Activated naive CD4-positive, alpha-beta T cell treated with anti-CD3 and anti-CD28 coated beads, Interleukin-2, amount 50 U/mL, for 72 hours (primary cell): Measurements from ENCODE around the gene ANKRD34A. TPM values are rescaled to one million over a fixed set of nuclear protein-coding genes. Genes with fewer than 3 reads are reported as not detected.

Source experiments
- ATAC-seq, 2 donors: fragments of 150-1000 bp; cut with Tn5 transposase; 2 replicates each; pipeline ENCODE4 v1.10.0; 2021; ENCODE audit warnings: mild to moderate bottlenecking in 2 of 2, moderate library complexity in 2 of 2
- DNase-seq, 2 donors: peaks; one replicate each; pipeline ENCODE4 v3.0.0; 2021 to 2022; ENCODE audit warnings: low spot score in 2 of 2
- H3K27ac Mint-ChIP-seq, 2 donors: one replicate each; pipeline ENCODE4 v1.8.0; 2022; ENCODE audit warnings: mild to moderate bottlenecking in 2 of 2, mixed read lengths in 2 of 2
- H3K36me3 Mint-ChIP-seq, 2 donors: one replicate each; pipeline ENCODE4 v1.8.0; 2022; ENCODE audit warnings: mixed read lengths in 2 of 2
- H3K9me3 Mint-ChIP-seq, 2 donors: one replicate each; pipeline ENCODE4 v1.8.0; 2022; ENCODE audit warnings: mixed read lengths in 2 of 2
- total RNA-seq, 2 donors: library from RNA; stranded (reverse); gene quantifications; one replicate each; pipeline ENCODE4 v1.2.3, GENCODE V29; 2022

Gene ANKRD34A
- total RNA-seq, 2 donors from 2014 or later = 5.4 to 9.1 TPM

GRCh38 chr1:145960468-145961108 is 3.8 kb downstream of the ANKRD34A start:
- ATAC-seq (no peak), DNase-seq (peak in 1 of 2 donors; percentile 51)
- no peaks in the 10 kb centered on the region for H3K9me3 Mint-ChIP-seq
- peaks cover 11 to 18% of the 10 kb centered on the region in 2 donors for H3K36me3 Mint-ChIP-seq
- peak overlapping the region; percentile 86 to 93 for H3K27ac Mint-ChIP-seq

DNA sequence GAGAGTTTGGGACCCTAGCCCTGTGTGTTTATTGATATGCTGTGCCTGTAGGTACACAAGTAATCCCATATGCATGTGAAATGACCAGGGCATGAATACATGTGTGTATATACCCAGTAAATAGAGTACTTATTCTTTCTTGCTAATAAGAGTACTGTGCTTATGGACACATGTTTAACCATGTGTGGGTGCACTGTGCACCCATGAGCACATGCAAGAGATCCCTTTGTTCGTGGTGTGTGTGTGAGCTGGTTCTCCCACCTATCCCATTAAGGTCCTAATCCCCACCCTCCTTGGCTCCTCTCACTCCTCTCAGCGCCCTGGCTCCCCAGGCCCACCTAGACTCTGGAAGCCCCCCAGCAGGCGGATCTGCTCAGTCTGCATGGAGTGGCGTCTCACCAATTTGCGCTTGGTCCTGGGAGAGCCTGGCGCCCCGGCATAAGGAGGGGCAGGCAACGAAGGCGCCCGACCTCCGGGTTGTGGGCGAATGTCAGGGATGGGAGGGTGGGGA is 4.4 kb downstream of the ANKRD34A start:
- Mint-ChIP-seq H3K36me3 (peaks cover 11 to 18% of the 10 kb centered on the region in 2 donors), H3K27ac (no peak overlapping the region), H3K9me3 (no peaks in the 10 kb centered on the region)
- ATAC-seq (no peak), DNase-seq (no peak)

GRCh38 chr1:145959333-145959732 is 5.0 kb downstream of the ANKRD34A start:
- Mint-ChIP-seq H3K36me3 (peaks cover 11% of the 10 kb centered on the region in 2 donors), H3K27ac (no peak overlapping the region), H3K9me3 (no peaks in the 10 kb centered on the region)
- DNase-seq = no peak
- ATAC-seq = no peak

GRCh38 chr1:145958734-145959133 is 5.6 kb downstream of the ANKRD34A start:
- DNase-seq (no peak), ATAC-seq (no peak)
- no peaks in the 10 kb centered on the region for H3K9me3 Mint-ChIP-seq
- H3K36me3 Mint-ChIP-seq = peaks cover 7 to 11% of the 10 kb centered on the region in 2 donors
- H3K27ac Mint-ChIP-seq = no peak overlapping the region

DNA sequence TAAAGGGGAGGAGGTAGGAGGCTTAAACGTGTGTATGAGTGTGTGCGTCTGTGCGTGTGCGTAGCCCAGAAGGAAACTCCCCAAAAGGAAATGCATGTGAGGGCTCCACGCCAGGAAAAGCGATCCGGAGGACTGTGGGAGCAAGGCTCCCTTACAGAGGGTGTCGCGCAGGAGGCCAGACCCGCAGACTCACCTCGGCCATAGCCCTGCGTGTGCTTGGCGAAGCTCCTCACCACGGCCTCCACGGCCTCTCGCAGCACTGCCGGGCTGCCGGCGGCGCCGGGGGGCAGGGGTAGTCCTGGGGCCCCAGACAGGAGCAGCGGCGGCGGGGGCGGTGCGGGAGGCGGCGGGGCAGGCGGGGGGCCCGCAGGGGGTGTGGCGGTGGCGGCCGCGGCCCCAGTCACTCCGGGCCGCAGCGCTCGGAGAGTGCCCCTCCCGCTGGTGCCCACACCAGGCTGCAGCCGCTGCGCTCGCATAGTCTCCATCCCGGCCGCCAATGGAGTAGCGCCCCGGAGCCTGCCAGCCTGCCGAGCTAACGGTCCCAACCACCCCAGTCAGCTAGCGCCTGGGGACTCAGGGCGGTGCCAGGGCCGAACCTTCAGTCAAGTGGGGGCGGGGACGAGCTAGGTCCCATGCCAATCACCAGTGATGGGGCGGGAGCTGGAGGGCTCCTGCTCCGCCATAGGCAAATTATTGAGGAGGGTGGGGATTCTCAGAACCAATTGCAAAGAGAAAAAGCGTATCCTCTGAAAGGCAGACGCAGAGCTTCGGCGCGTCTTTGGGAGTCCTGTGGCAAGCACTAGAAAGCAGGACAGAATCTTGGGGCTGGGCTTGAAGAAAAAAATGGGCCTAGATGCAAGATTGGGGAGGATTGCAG is 6.7 kb downstream of the ANKRD34A start, which contains the start of gene LIX1L:
LIX1L (minus strand) TSS at position 575 of the 877 bp plus-strand sequence; CDS start at position 485, 90 bp downstream.
- DNase-seq = peak; percentile 93 to 94
- peaks cover 7 to 11% of the 10 kb centered on the region in 2 donors for H3K36me3 Mint-ChIP-seq
- peak; percentile 91 to 92 for ATAC-seq

GRCh38 chr1:145956781-145957442 is 7.5 kb downstream of the ANKRD34A start:
- H3K36me3 Mint-ChIP-seq = peaks cover 7 to 11% of the 10 kb centered on the region in 2 donors
- no peak for ATAC-seq
- no peaks in the 10 kb centered on the region for H3K9me3 Mint-ChIP-seq
- peak overlapping the region; percentile 39 to 73 for H3K27ac Mint-ChIP-seq
- no peak for DNase-seq

More for the DNA sequence above, 6.7 kb downstream of the ANKRD34A start, which contains the start of gene LIX1L:
- Mint-ChIP-seq H3K27ac (peak within 1 kb of the TSS; percentile 51 to 73), H3K9me3 (no peaks in the 10 kb centered on the region)

DNA sequence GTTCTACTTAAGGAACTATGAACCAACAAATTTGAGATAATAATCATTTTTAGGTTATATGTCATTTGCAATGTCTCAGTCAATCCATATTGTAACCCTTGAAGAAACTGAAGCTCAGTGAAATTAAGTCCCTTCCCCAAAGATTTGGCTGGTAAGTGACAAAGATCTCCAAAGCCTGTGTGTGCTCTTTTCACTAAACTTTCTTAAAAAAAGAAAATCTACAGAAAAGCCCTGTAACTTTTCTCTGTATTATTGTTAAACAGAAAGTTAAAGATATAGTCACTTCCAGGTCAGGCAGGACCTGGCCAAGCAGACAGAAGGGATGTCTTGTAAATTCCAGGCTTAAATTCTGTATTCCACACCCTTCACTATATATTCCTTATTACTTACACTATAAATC is 8.0 kb downstream of the ANKRD34A start:
- ATAC-seq (no peak), DNase-seq (no peak)
- Mint-ChIP-seq H3K36me3 (peaks cover 7 to 11% of the 10 kb centered on the region in 2 donors), H3K27ac (peak overlapping the region in 1 of 2 donors; percentile 73), H3K9me3 (no peaks in the 10 kb centered on the region)

DNA sequence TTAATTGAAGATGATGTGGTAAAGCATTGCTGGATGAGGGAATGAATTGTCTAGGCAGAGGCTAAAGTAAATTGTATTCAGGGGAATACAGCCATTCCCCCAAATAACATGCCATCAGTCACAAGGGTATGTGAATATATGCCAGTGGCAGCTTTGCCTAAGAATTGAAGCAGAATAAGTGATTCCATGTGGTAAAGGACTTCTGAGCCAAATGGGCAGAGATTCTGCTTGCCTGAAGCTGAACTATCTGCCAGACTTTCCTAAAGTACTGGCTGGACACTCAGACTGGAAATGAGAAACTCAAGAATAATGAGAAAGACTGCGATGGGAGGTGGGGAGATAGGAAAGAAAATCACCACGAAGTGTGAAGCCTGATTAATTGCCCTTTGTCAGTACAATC is 8.9 kb downstream of the ANKRD34A start:
- ATAC-seq (no peak), DNase-seq (no peak)
- Mint-ChIP-seq H3K27ac (no peak overlapping the region), H3K9me3 (no peaks in the 10 kb centered on the region), H3K36me3 (peaks cover 6 to 7% of the 10 kb centered on the region in 2 donors)

- no peak overlapping the region for H3K27ac Mint-ChIP-seq
- ATAC-seq = no peak
- no peak for DNase-seq
- H3K36me3 Mint-ChIP-seq = peaks cover 6 to 7% of the 10 kb centered on the region in 2 donors
- H3K9me3 Mint-ChIP-seq = no peaks in the 10 kb centered on the region
These were observed 10.5 kb downstream of the ANKRD34A start for GRCh38 chr1:145953861-145954260.

DNA sequence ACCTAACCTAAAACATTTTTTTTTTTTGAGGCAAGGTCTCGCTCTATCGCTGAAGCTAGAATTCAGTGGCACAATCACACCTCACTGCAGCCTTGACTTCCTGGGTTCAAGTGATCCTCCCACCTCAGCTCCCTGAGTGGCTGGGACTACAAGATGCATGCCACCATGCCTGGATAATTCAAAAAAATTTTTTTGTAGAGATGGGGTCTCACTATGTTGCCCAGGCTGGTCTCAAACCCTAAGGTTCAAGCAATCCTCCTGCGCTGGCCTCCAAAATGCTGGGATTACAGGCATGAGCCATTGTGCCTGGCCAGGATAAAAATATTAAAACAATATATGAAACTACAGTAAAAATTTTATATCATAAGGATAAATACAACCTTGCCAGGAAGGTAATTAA is 11.5 kb downstream of the ANKRD34A start:
- DNase-seq (no peak), ATAC-seq (no peak)
- Mint-ChIP-seq H3K27ac (no peak overlapping the region), H3K36me3 (peaks cover 6 to 7% of the 10 kb centered on the region in 2 donors), H3K9me3 (no peaks in the 10 kb centered on the region)

DNA sequence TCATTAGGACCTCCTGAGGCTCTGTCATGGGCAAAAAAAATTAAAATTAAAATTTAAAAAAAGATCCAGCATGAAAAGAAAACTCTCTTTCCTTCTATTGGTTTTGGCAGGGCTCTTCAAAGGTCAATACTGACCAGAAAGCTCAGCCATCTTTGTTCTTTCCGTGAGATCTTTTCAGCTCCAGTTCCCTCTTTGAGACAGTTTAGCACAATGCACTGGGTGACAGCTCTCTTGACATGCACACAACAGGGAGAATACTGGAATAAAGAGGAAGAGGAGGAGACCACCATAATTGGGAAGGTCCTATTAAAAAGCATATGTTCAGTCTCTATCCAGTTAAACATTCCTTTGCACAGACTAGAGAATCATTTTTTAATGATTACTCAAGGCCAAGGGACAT is 12.8 kb downstream of the ANKRD34A start:
- DNase-seq (no peak), ATAC-seq (no peak)
- H3K27ac Mint-ChIP-seq = no peak overlapping the region
- no peaks in the 10 kb centered on the region for H3K36me3 Mint-ChIP-seq
- no peaks in the 10 kb centered on the region for H3K9me3 Mint-ChIP-seq

- DNase-seq (no peak), ATAC-seq (no peak)
- H3K27ac Mint-ChIP-seq = no peak overlapping the region
- no peaks in the 10 kb centered on the region for H3K36me3 Mint-ChIP-seq
- H3K9me3 Mint-ChIP-seq = no peaks in the 10 kb centered on the region
These were observed 15.2 kb downstream of the ANKRD34A start for GRCh38 chr1:145949219-145949618.

DNA sequence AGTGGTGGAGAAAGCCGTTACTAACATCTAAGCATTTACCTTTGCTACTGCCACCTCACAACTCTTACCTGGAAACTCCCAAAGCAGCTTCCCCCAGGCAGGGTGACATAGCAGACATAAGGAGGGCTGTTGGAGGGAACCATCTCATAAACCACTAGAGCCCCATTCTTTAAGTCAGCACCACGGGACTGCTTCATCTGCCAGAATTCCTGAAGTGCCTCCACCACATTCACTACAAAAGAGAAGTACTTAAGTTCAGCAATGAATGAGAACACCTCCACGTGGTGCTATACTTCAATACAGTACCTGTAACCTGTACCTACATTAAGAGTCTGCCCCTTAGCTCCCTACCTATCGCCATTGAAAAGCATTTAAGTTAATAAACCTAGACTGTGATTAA is 16.8 kb downstream of the ANKRD34A start:
- H3K27ac Mint-ChIP-seq = no peak overlapping the region
- no peaks in the 10 kb centered on the region for H3K36me3 Mint-ChIP-seq
- H3K9me3 Mint-ChIP-seq = no peaks in the 10 kb centered on the region
- DNase-seq (no peak), ATAC-seq (no peak)

- DNase-seq (no peak), ATAC-seq (no peak)
- Mint-ChIP-seq H3K9me3 (no peaks in the 10 kb centered on the region), H3K27ac (peak overlapping the region in 1 of 2 donors; percentile 69), H3K36me3 (no peaks in the 10 kb centered on the region)
These were observed 17.8 kb downstream of the ANKRD34A start for GRCh38 chr1:145946477-145946986.

- no peak for ATAC-seq
- DNase-seq = no peak
- Mint-ChIP-seq H3K27ac (peak overlapping the region; percentile 57 to 72), H3K9me3 (no peaks in the 10 kb centered on the region), H3K36me3 (no peaks in the 10 kb centered on the region)
These were observed 19.8 kb downstream of the ANKRD34A start for GRCh38 chr1:145944532-145944931.

DNA sequence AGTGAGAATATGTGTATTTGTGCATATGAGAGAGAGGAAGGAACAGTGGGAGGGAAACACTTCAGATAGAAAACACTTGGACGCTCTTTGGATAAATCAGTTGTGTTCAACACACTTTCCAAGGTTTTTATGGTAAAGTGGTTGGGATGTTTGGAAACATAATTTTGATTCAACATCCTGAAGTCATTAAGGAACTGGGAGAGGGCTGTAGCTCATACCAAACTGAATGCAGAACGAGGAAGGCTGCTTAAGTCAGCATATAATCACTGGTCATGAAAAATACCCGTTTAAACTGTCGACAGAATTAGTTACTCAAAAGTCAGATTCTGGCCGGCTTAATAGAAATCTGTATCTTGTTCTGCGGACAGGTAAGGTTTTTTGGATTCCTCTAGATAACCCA is 21.5 kb downstream of the ANKRD34A start:
- DNase-seq (no peak), ATAC-seq (no peak)
- Mint-ChIP-seq H3K36me3 (no peaks in the 10 kb centered on the region), H3K27ac (no peak overlapping the region), H3K9me3 (no peaks in the 10 kb centered on the region)
